Endothelial cell of umbilical vein (primary cell): ENCODE measurements around the gene SLC30A1. TPM values are rescaled to one million over a fixed set of nuclear protein-coding genes. Genes with fewer than 3 reads are reported as not detected.

Experiments used
- BruUV-seq: library from RNA; stranded (reverse); fragments of 400-500 nt; replicated peaks from 2 replicates; lab custom pipeline; 2021; lab: Mats Ljungman, UMichigan
- CTCF ChIA-PET: fragments of 300-600, 350-600 bp; sonication (Branson Sonifier 250); formaldehyde crosslinking; loops from one replicate; lab custom pipeline; 2021; ENCODE audit warnings: antibody characterized with exemption, inconsistent platforms; lab: Charles Lee
- POLR2A ChIA-PET: fragments of 300-600, 350-600 bp; sonication (Branson Sonifier 250); formaldehyde crosslinking; loops from one replicate; lab custom pipeline; 2021; ENCODE audit warnings: antibody characterized with exemption, inconsistent platforms; lab: Charles Lee
- DNase-seq: peaks from one replicate; pipeline ENCODE4 v3.0.0-alpha.2; 2011; ENCODE audit warnings: low read depth, low spot score
- FAIRE-seq: peaks from 2 replicates; lab custom pipeline; 2011; peaks lifted over from hg19 to GRCh38; lab: Jason Lieb, UNC
- H2AFZ ChIP-seq: 2 replicates; pipeline ENCODE4 v1.6.0; 2012; ENCODE audit warnings: low read depth, low read length, control low read depth, inconsistent platforms
- H3K27ac ChIP-seq: 2 replicates; pipeline ENCODE4 v1.5.1; 2011; ENCODE audit warnings: low read depth, mild to moderate bottlenecking, control low read depth, low read length, moderate library complexity; ENCODE audit not compliant: insufficient read depth
- H3K27me3 ChIP-seq, 2 experiments: 2 replicates each; pipeline versions ENCODE4 v1.6.0 to v1.6.1; 2011; ENCODE audit warnings: low read length in 2 of 2, mixed read lengths in 1 of 2; ENCODE audit not compliant: control insufficient read depth in 2 of 2, insufficient read depth in 2 of 2
- H3K36me3 ChIP-seq, 2 experiments: 2 replicates in 1 of 2; 3 replicates in 1 of 2; pipeline ENCODE4 v1.5.1; 2011; ENCODE audit warnings: low read length in 2 of 2, mild to moderate bottlenecking in 1 of 2, moderate library complexity in 1 of 2; ENCODE audit not compliant: control insufficient read depth in 2 of 2, insufficient read depth in 2 of 2; ENCODE audit errors: extremely low read depth in 1 of 2
- H3K4me1 ChIP-seq: 3 replicates; pipeline ENCODE4 v1.5.1; 2011; ENCODE audit warnings: mild to moderate bottlenecking, low read length; ENCODE audit not compliant: control insufficient read depth, insufficient read depth; ENCODE audit errors: extremely low read depth
- H3K4me2 ChIP-seq: 2 replicates; pipeline ENCODE4 v1.6.1; 2011; ENCODE audit warnings: low read length, control low read depth, mixed read lengths; ENCODE audit not compliant: insufficient read depth
- H3K4me3 ChIP-seq, 3 experiments: fragments of 200-600 bp in 1 of 3; sonication (generic), shearing (Covaris generic) in 1 of 3; replicated peaks in 1 of 3; 2 replicates each; pipeline ENCODE4 v1.5.1; 2011 to 2016; ENCODE audit warnings: control low read depth in 3 of 3, low read length in 3 of 3, mild to moderate bottlenecking in 2 of 3, inconsistent platforms in 1 of 3, low read depth in 1 of 3, moderate library complexity in 1 of 3; ENCODE audit not compliant: insufficient read depth in 1 of 3
- H3K79me2 ChIP-seq: 2 replicates; pipeline ENCODE4 v1.6.0; 2012; ENCODE audit warnings: low read length, inconsistent platforms; ENCODE audit not compliant: control insufficient read depth, insufficient read depth
- H3K9ac ChIP-seq: replicated peaks from 2 replicates; pipeline ENCODE3; 2011; ENCODE audit warnings: low read length, control low read depth; ENCODE audit not compliant: insufficient read depth; ENCODE audit errors: extremely low read depth
- H3K9me1 ChIP-seq: replicated peaks from 3 replicates; pipeline ENCODE4 v1.6.0; 2011; ENCODE audit warnings: mild to moderate bottlenecking, low read length; ENCODE audit not compliant: control insufficient read depth, insufficient read depth; ENCODE audit errors: extremely low read depth
- H3K9me3 ChIP-seq: replicated peaks from 2 replicates; pipeline ENCODE4 v1.5.1; 2012; ENCODE audit warnings: low read length, inconsistent platforms; ENCODE audit not compliant: control insufficient read depth, insufficient read depth
- H4K20me1 ChIP-seq: replicated peaks from 2 replicates; pipeline ENCODE3; 2011; ENCODE audit warnings: mild to moderate bottlenecking, low read length; ENCODE audit not compliant: control insufficient read depth, insufficient read depth; ENCODE audit errors: extremely low read depth
- CTCF ChIP-seq, 2 donors: IDR thresholded peaks; 1 replicate in 1 of 2; 2 replicates in 1 of 2; pipeline ENCODE4 v1.5.1; 2011; ENCODE audit warnings: low read length in 2 of 2, mild to moderate bottlenecking in 2 of 2, moderate library complexity in 2 of 2, control low read depth in 1 of 2, inconsistent platforms in 1 of 2, low read depth in 1 of 2; ENCODE audit not compliant: insufficient read depth in 1 of 2; ENCODE audit errors: extremely low read depth in 1 of 2
- EZH2 ChIP-seq: IDR thresholded peaks from 2 replicates; pipeline ENCODE4 v1.6.1; 2012; ENCODE audit warnings: borderline replicate concordance, low read depth, mild to moderate bottlenecking, moderate library complexity, low read length, inconsistent platforms; ENCODE audit not compliant: severe bottlenecking
- FOS ChIP-seq: IDR thresholded peaks from 2 replicates; pipeline ENCODE4 v1.6.1; 2011; ENCODE audit warnings: mild to moderate bottlenecking, low read length, moderate library complexity, borderline replicate concordance; ENCODE audit not compliant: insufficient read depth
- GATA2 ChIP-seq: IDR thresholded peaks from 2 replicates; pipeline ENCODE4 v1.7.0; 2011; ENCODE audit warnings: low read depth, mild to moderate bottlenecking, moderate library complexity, mixed read lengths, low read length; ENCODE audit not compliant: insufficient read length, insufficient read depth
- JUN ChIP-seq: IDR thresholded peaks from 2 replicates; pipeline ENCODE4 v1.6.1; 2011; ENCODE audit warnings: borderline replicate concordance, low read depth; ENCODE audit not compliant: insufficient read length, insufficient read depth
- MAX ChIP-seq: IDR thresholded peaks from 2 replicates; pipeline ENCODE4 v1.6.1; 2011; ENCODE audit not compliant: insufficient read depth, insufficient read length
- MYC ChIP-seq: IDR thresholded peaks from one replicate; pipeline ENCODE4 v1.6.1; 2011; ENCODE audit warnings: mild to moderate bottlenecking, low read depth, low read length
- POLR2A ChIP-seq: IDR thresholded peaks from 2 replicates; pipeline ENCODE4 v1.6.1; 2012; ENCODE audit warnings: low read depth, mild to moderate bottlenecking, control low read depth, low read length
- POLR2AphosphoS5 ChIP-seq: IDR thresholded peaks from 2 replicates; pipeline ENCODE4 v1.6.1; 2012; ENCODE audit warnings: low read depth, mild to moderate bottlenecking, control low read depth, low read length, moderate library complexity; ENCODE audit not compliant: insufficient read depth
- dilution Hi-C: fragments of 300-500 bp; cut with MboI; formaldehyde crosslinking; loops from one replicate; pipeline ENCODE4 v1.15.0; 2019; ENCODE audit warnings: low sequenced_read_pairs; ENCODE audit not compliant: extremely low pct_ligation_motif_present
- intact Hi-C: fragments of 100-400 bp; cut with micrococcal nuclease; formaldehyde crosslinking; loops from one replicate; pipeline ENCODE4 v1.10.0; 2022
- polyA plus RNA-seq, 4 experiments: library from polyadenylated mRNA; depleted of rRNA in 3 of 4; stranded (reverse) in 3 of 4; unstranded in 1 of 4; fragments of >200 nt; gene quantifications; 2 replicates each; pipeline versions ENCODE4 v1.2.1 to v1.2.3, GENCODE V29; 2011 to 2012; ENCODE audit warnings: missing spikeins in 1 of 4
- total RNA-seq: library from RNA; stranded (reverse); gene quantifications from 2 replicates; pipeline ENCODE4 v1.2.3, GENCODE V29; 2021

Gene SLC30A1
- total and polyA plus RNA-seq, 2 donors (not counting 3 experiments of a cell fraction or from before 2014, with no cell fraction given): 5.5 to 21.5 TPM

DNA sequence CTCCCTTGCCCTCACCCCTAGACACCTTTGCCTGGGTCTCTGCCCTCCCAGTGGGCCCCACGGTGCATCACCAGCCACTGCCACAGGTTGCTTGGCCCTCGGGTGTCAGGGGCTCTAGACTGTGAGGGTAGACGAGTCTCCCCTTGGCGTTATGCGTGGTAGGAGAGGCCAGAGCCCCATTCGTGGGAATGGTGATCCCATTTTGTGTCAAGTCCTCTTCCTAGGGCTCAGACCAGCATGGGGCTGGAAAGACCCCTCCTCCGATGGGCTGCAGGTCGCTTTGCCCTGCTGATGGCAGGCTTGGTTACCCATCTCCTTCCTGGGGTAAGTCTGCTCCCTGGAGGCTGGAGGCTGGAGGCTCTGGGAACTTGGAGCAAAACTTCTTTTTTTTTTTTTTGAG lies 42.4 kb downstream of the SLC30A1 start:
- no peaks in the 10 kb centered on the region for H4K20me1 ChIP-seq
- no TSS peak for BruUV-seq
- H3K36me3 ChIP-seq: no peaks in the 10 kb centered on the region
- no peak overlapping the region for H3K4me3 ChIP-seq
- dilution Hi-C loops: no loop called here
- H3K9ac ChIP-seq: no peak overlapping the region
- POLR2A ChIA-PET: no interaction called here
- CTCF ChIA-PET: no interaction called here
- intact Hi-C loops: no loop called here
- TF ChIP-seq POLR2AphosphoS5 (no peak), POLR2A (no peak), FOS (no peak), CTCF (IDR thresholded peaks at IDR 0.05; ENCODE audit: extremely low read depth in 1 of 2, insufficient read depth in 1 of 2, low read depth in 1 of 2, low read length in 2 of 2) (no peak), JUN (no peak), MYC (no peak), MAX (no peak), EZH2 (no peak), GATA2 (no peak)
- H3K79me2 ChIP-seq: no peaks in the 10 kb centered on the region
- no peaks in the 10 kb centered on the region for H3K9me1 ChIP-seq
- H3K9me3 ChIP-seq: no peaks in the 10 kb centered on the region
- FAIRE-seq (no peak), DNase-seq (no peak)
- no peak overlapping the region for H3K4me2 ChIP-seq
- no peak overlapping the region for H3K27ac ChIP-seq
- H3K4me1 ChIP-seq: peaks cover 3% of the 10 kb centered on the region
- no peak overlapping the region for H2AFZ ChIP-seq
- no peaks in the 10 kb centered on the region for H3K27me3 ChIP-seq
